Stimulated activated CD8-positive, alpha-beta memory T cell treated with anti-CD3 and anti-CD28 coated beads, Interleukin-2, amount 100 ng/mL, for 48 hours (primary cell): Measurements from ENCODE around the gene ZSCAN12.

Experiments
- DNase-seq, 2 donors: peaks; one replicate each; pipeline ENCODE4 v3.0.0-alpha.2; 2020; ENCODE audit warnings: low read depth in 2 of 2

Gene ZSCAN12

GRCh38 chr6:28353981-28354676 lies 45.4 kb downstream of the ZSCAN12 start:
- DNase-seq = no peak

DNA sequence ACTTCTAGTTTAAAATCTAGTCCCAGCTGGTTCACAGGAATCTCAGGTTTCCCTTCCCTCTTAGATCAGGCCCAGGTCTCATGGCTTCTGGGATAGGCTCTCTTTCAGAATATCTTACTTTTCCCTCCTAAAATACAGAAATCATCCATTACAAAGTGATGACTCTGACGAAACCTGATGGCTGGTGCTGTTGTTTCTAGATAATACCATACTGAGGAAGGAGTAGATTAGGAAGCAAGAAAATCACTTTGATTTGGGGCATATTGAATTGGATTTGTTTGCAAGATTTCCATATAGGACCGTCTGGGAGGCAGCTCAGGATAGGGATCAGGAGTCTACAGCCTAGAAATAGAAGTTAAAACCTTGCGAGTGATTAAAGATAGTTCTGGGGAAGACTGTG lies 46.2 kb downstream of the ZSCAN12 start:
- DNase-seq = no peak

GRCh38 chr6:28351493-28351925 lies 48.0 kb downstream of the ZSCAN12 start:
- DNase-seq = no peak

DNA sequence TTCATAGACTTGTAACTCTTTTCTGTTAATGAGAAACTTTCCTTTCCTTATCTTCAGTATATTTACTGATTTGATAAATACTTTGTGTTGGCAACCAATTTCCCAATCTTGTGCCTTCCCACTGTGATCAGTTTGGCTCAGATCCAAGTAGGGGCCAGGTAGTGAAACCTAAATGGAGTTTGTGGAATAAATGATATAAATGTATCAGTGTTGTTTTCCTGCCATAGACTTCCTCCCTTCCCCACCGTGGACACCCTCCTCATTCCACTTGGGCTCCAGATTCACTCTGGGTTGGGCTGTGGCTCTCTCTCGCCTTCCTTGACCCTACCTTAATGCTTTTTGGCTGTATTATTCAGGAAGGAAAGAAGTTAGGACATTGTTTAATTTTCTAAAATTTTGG lies 48.5 kb downstream of the ZSCAN12 start:
- no peak for DNase-seq

- peak; percentile 78 to 85 for DNase-seq
Observed at GRCh38 chr6:28349892-28350737, 49.4 kb downstream of the ZSCAN12 start, which contains the start of gene ZKSCAN3. Gene ZKSCAN3 (plus strand): TSS chr6:28349947. CDS start chr6:28359587, 9,640 bp downstream.

DNA sequence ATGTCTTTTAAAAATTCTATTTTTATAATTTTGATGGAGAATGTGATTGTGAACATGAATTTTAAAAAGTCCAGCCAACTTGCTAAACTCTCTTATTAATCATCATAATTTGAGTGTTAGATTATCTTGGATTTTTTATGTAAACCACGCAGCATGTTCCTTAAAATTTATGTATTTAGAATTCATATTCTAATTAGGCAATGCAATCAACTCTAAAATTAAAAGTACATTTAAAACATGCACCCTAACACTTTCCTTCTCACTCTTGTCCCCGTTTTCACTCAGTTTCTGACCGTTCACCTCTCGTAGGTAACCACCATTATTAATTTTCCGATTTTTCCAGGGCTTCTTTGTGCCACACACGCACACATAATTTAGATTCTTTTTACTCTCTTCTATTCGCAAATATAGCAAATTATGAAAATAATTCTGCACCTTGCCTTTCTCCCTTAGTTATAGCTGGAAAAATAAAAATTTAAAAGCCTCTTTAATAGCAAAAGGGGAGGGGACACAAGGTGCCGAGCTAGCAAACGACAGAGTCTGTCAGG lies 50.1 kb downstream of the ZSCAN12 start:
- DNase-seq = no peak

GRCh38 chr6:28347119-28347518 lies 52.4 kb downstream of the ZSCAN12 start:
- no peak for DNase-seq

- no peak for DNase-seq
Observed at GRCh38 chr6:28345201-28345600, 54.3 kb downstream of the ZSCAN12 start.

DNA sequence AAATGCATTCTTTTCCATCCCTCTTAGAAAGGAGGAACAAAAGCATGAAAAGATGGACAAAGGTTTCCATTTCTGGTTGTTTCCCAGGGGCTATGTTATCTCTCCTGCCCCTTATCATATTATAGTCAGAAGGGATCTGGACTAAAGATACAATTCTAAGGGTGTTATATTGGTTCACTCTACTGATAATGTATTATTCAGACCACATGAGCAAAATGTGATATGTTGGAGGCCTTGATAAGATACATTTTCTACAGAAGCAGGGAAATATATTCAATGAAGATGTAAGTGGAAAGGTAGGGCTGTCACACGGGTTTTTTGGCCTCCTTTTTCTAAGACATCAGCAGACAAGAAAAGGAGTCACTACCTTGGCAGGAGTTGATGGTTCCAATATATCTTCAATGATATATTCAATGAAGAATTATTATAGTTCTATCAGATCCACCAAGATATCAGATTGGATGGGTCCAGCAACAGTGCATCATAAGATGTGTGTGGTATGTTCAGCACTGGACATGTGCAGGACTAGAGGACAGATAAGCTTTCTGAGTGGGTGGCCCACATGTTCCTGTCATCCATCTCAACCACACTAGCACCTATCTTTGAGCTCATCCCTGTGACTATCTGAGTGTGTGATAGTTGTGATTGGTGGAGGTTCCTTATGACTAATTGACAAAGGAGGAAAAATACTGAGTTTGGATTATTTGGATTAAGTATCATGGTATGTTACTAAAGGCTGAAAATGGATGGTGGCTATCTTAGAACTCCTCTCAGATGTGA lies 55.5 kb downstream of the ZSCAN12 start:
- DNase-seq = no peak

GRCh38 chr6:28340310-28341095 lies 59.0 kb downstream of the ZSCAN12 start:
- no peak for DNase-seq

DNA sequence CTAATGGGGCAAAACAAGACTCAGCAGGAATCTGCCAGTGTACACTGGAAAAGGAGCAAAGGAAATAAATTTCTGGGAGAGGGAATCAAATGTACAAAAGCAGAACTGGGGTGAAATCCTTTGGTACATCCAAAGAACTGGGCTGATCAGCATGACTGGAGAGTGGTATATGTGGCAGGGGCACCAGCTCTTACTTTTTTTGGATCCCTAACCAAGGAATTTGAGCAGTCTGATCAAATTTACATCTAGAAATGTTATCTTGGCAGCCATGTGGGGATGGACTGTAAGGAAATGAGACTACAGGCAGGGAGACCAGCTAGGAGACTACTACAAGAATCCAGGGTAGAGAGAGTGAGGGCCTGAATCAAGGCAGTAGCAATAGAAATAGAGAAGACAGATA lies 62.4 kb downstream of the ZSCAN12 start:
- no peak for DNase-seq

GRCh38 chr6:28336284-28337120 lies 63.0 kb downstream of the ZSCAN12 start:
- DNase-seq = no peak

- DNase-seq = peak; percentile 57 to 61
Observed at GRCh38 chr6:28335564-28336283, 63.8 kb downstream of the ZSCAN12 start, which contains the start of gene ZSCAN31. Gene ZSCAN31 (minus strand): TSS chr6:28336148. CDS start chr6:28329683, 6,465 bp downstream.

DNA sequence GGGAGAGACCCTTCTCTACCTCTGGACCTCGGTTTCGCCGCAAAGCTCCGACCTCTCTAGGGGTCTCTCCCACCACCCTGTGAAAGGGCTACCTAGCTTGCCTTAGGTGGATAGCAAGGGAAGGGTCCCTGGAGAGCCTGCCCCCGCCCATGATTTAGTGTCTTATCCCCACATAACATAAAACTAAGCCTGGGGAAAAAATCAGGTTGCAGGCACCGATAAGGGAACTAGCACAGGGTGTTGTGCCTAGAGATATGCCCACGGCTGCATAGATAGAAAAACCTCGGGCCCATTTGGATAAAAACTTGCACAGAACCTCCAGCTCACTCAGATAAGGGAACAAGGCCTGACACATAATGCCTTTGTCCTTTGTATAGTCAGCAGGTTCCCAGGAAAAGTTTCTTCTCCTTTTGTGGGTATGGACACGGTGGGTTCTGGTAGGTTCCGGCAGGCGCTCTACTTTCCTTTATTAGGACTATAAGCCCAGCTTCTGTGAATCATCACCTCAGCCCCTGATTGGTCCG lies 64.4 kb downstream of the ZSCAN12 start:
- no peak for DNase-seq

DNA sequence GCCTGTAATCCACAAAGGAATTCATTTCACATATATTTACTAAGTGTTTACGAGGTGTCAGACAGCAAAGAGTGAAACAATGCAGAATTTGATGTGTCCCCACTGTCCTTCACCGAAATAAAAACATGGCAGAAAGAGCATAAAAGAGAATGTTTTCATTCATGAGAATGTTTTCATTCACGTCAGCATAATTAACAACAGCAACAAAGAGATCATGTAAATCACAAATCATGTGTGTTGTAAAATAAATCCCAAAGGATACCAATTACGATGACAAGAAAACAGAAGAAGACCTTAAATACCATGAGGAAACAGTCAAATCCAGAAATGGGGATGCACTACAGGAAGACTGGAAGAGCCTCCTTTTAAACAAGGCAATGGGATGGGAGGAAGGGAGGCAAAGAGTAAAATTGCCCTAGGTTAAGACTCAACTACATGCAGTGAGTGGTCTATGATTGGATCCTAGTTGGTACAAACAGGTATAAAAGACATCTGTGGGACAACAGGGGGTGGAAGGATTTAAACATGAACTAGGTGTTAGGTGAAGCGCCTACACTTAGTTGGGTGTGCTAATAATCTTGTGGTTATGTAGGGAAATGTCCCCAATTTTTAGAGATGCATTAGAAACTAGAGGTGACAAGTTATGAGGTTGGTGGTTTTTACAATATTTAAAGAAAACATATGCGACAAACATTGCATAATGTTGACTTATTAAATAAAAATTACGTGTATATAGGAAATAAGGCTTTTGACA lies 65.1 kb downstream of the ZSCAN12 start:
- no peak for DNase-seq

DNA sequence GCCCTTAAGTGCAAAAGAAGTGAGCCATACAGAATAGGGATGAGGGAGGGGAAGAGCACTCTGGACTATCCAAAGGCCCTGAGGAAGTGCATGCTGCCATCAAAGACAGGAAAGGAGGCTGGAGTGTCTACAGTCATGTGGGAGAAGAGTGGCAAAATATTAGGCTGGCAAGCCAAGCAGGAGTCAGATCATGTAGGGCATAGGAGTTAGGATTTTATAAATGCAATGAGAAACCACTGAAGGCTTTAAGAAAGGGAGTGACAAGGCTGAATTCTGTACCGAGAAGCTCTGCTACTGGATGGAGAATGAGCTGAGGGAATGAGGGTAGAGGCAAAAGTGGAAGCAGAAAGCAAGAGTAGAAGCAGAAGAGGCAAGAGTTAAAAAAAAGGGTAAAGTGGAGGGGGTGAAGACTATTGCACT lies 65.9 kb downstream of the ZSCAN12 start:
- DNase-seq = no peak

DNA sequence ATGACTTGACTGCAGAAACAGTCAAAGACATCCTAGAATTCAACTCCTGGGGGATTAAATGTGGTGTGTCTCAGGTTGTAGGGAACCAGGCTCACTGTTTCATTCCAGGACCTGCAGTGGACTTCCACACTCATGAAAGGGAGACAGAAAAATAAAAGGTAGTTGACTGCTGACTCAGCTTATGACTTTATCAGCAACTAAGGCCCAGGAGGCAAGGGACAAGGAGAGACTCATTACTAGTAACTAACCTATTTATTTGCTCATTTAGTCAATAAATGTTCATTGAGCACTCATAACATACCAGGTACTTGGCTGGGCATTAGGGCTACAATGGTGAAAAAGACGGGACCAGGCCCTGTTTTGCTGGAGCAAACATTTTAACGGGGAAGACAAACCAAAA lies 66.5 kb downstream of the ZSCAN12 start:
- no peak for DNase-seq

- DNase-seq = no peak
Observed at GRCh38 chr6:28330041-28330440, 69.5 kb downstream of the ZSCAN12 start.
